GM18511 (cell line): ENCODE data around the gene HOXC5.

Experiments used
- ATAC-seq: cut with Tn5 transposase; IDR thresholded peaks from one replicate; pipeline ENCODE4 v1.9.1; 2021; ENCODE audit warnings: mild to moderate bottlenecking, moderate library complexity; ENCODE audit not compliant: unreplicated experiment

HOXC5 gene

DNA sequence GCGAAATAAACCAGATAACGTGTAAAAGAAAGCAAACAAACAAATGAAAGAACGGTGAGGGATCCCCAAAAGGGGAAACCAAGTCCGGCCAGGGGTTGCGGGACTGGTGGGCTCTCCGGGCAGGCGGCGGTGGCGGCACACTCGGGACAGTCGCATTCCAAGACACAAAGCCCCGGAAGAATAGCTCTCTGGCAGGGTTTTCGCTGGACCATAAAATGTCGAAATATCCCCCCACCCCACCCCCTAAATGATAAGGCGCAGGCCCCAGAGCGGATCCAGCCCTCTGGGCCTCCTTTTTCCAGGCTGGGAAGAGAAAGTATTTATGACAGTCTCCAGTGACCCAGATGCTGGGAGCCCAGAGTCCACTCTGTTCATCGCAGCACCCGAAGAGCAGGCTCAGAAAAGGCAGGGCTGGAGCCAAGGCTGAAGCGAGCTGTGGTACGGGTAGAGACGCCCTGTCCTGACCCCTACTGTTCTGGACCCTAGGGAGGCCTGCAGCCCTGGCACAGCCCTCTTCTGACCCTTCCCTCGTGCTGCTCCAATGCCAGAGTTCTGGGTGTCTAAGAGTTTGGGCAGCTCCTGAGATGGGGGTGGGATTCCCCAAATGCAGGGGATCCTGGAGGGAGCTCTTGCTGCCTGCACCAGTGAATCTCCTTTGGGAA, 26.2 kb upstream of the HOXC5 start:
- no peak for ATAC-seq

DNA sequence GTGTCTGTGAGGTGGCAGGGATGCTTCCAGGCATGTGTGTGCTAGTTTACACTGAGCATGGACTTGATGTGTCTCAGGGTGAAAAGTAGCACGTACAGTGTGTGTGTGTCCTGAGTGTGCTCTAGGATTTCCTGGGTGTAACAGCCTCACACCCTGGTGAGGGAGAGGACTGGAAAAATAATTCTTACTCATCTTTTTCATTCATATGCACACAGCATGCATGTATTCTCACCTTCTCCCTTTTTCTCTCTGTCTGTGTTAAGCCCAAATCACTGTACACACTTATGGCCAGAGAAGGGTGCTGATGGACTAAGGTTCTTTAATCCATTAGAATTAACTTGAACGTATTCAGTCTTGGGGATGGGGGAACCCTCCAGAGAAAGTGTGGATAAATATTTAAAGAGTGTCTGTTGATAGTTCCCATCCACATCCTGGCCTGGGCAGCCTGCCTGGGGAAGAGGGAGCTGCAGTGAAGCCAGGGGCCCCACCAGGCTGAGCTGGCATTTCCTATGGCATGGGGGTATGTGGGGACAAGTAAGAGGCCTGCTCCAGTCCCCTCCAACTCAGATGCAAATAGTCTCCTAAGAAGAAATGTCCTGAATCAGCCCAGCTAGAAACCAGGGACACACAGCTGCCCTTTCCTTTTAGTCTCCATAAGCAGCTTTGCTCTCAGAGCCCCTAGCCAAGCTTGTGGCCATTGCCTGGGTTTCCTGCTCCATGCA, 25.2 kb upstream of the HOXC5 start:
- no peak for ATAC-seq

DNA sequence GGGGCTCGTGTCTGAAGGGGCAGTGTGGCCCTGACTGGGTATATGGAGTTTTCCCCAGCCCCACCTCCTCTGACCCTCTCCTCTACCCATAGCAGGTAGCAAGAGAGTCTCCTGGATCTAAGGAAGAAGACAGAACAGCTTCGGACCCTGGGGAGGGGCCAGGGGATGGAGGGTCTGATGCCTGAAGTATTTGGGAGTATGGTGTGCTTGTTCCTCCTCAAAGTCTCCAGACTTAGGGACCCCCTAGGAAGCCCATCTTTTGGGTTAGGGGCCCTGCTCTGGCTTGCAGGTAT, 24.6 kb upstream of the HOXC5 start:
- ATAC-seq, result no peak

DNA sequence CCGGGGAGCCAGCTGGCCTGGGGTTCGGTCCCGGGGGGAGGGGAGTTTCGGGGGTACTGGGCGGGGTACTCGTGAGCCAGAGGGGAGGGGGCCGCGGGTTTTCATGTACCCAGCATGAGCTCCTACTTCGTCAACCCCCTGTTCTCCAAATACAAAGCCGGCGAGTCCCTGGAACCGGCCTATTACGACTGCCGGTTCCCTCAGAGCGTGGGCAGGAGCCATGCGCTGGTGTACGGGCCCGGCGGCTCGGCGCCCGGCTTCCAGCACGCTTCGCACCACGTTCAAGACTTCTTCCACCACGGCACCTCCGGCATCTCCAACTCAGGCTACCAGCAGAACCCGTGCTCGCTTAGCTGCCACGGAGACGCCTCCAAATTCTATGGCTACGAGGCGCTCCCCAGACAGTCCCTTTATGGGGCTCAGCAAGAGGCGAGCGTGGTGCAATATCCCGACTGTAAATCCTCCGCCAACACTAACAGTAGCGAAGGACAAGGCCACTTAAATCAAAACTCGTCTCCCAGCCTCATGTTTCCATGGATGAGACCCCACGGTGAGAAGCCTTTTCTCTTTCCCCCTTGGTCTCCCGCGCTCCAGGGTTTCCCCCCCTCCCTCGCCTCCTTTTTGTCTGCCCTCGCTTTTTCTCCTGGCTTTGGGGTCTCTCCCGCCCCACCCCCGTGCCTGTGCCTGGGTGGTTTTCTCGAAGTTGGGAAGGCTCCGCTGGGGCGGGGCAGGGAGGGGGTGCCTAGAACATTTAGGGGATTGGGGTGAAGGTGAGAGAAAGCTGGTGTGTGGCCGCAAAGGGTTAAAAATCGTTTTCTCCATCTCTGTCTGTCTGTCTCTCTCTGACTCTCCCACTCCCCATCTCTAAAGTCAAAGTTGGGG, 23.4 kb upstream of the HOXC5 start:
- no peak for ATAC-seq

DNA sequence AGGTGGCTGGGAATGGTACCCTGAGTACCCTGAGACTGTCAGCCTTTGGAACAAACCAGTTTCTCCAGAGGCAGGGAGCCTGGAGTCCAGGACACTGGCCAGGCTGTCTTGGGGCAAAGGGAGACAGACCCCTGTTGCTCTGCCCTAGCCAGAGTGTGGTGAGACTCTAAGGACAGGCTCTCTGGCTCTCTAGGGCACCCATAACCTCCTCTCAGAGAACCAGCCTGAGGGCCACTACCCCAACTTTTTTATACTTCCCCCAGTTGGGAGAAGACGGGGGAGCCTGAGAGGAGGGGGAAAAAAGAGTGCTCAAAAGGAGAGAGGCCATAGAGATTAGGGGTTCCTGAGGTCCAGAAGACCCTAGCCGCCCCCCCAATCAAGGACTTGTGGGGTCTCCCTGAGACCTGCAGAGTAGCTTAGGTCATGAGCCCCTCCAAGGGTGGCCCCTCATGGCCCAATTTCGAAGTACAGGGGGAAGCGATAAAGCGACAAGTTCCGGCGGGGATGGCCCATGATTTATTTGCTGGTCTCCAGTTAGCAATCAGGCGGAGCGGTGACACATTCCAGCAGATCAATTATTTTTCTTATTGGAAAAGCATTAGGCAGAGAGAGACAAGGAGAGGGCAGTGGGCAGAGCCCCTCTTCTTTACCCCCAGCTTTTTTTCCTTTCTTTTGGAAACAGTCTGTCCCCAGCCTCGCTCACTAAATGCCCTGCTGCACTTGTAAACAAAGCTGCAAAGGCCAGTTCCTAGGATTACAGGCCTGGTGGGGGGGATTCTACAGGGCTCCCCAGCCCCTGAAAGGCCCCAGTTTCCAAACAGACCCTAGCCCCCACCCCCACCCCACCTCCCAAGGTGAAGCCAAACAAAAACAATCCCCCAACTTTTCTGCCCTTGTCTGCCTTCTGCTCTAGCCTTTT, 22.5 kb upstream of the HOXC5 start:
- ATAC-seq, result no peak

DNA sequence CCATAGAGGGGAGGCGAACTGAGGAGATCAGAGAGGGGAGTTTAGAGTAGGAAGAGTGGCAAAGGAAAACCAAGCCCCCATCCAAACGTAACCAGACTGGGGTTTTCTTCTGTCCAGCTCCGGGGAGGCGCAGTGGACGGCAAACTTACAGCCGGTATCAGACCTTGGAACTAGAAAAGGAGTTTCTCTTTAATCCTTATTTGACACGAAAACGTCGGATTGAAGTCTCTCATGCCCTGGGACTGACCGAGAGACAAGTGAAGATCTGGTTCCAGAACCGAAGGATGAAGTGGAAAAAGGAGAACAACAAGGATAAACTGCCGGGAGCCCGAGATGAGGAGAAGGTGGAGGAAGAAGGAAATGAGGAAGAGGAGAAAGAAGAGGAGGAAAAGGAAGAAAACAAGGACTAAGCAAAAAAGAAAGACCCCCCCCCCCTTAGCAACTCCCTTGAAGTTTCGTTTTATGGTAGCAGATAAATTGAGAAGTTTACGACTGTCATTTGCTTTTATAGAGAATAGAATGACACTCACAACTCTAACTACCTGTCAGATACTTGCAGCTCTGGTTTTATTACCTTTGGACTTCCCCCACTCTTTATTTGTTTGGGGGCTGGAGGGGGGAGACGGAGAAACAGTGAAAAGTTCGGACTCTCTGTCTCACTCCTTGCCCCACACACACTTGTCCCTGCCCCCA, 21.7 kb upstream of the HOXC5 start:
- ATAC-seq, result no peak

DNA sequence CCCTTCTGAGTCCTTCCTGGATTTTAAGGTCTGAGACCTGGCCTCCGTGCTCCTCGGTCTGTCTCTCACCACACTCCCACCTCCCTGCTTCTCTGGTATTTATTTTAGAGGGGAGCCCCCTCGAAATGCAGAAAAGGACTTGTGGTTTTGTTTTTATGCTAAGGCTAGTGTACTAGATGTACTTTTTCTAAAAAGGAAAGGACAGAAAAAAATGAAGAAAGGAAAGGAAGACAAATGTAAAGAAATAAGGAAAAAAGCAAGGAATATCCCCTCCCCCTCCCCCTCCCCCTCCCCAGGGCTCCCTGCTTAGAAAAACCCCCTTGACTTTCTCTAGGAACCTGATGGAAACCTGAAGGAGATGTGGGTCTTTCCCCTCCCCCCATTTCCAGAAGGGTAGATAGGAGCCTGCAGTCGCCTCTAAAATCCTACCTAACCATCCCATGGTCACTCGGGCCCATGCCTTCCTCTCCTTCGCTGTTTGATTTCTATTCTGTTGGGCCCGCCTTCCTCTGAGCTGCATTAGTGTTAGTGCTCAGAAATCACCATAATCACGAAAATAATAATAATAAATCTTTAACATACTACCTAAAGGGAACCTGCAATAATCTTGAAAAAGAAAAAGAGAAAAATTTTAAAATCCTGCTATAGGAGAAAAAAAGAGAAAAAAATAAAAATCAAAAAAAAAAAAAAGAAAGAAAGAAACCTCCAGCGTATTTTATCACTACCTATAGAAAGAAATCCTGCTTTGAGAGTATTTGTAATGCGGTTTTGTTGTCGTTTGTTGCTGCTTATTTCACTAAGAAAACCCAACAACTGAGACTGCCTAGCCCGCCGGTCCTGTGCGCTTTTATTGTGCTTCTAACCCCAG, 21.0 kb upstream of the HOXC5 start:
- no peak for ATAC-seq

DNA sequence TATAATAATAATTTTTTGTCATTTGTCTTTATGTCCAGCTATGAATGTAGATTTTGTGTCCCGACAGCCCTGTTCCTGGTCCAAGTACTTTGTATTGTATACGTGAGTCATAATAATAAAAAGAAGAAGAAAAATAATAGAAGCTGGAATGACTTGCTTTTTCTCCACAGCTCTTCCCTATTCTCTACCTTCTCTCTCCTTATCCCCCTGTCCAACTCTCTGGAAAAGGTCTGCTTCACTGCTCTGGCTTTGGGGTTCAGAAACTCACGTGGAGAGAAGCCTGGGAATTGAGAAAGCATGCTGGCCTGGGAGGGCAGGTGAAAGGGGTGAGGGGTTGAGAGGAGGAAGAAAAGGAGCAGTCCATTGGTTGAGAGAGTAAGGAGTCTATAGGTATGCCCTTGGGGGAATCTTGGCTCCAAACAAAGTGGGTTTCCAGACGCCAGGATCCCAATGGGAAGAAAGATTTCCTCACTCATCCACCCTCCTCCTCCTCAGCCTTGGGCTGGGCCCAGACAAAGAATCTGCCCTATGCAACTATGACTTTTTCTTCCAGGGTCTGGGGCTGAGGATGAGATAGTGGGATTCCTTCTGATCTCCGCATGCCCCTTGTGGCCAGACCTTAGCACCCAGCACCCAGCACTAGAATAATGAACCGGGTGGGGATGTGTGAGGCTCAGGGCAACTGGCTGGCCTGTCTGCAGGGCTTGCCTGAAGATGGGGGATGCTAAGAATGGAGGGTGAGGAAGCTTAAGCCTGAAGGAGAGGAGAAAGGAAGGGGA, 20.0 kb upstream of the HOXC5 start:
- ATAC-seq, result no peak

DNA sequence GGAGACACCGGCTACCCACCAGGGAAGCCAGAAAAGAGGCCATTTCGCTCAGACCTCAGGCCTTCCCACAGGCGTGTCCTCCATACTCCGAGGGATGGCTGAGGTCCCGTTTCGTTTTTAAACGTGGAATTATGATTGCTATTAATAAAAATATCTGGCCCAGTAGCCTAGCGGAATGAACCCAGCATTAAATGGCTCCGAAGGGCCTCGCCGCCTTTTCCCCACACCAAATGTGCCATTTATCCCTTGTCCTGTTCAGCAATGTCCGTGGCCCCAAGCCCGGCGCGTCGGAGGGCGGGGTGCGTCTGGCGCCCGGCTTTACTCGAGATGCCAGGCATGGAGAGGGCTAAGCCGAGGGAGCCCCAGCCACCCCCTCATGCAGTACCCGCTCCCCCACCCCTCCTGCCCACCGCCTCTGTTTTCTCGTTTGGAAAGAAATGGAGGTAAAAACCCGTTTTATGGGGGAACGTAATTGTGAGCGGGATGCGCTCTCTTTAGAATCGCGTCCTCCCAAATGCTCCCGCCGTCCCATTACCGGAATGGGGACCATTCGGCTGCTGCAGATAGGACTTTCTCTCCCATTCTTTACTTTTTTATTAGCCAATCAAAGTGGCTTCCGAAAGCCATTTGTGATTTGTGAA, 18.4 kb upstream of the HOXC5 start:
- ATAC-seq, result no peak

DNA sequence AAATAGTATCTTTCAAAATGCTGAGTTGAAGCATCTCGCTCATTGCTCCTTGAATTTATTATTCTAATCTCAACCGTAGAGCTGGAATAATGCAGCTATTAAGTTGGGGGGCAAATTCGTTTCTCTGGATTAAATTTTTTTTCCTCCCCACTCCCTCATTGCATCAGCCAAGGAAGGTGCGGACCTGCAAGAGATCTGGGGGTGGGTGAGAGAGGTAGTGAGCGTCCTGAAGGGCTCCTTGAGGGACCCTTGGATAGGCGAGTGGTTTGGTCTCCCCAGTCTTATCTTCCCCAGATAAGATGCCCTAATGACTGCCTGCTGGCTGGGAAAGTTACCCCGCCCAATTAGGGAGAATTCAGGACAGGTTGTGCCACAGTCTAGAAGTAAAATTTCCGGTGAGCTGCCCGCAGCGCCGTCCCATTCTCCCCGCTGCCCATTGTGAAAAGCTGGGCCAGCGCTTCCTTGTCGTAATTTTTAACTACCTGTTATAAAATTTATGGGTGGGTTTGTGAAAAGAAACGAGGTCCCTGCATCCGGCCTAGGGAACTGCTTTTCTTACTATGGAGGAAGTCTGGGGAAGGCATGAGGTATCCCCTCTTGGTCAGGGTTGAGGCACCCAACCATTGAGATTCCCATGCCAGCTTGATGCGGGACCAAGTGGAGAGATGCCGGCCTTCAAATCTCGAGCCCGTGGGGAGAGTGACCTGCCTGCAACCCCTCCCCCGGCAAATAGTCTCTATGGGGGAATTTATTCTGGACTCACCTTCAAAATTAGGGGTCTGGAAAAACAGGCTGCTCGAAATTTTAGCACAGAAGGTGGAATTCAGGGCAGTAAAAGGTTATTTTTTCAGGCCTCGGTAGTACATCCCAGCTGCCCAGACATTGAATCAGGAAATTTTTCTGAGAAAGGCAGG, 17.6 kb upstream of the HOXC5 start:
- no peak for ATAC-seq

DNA sequence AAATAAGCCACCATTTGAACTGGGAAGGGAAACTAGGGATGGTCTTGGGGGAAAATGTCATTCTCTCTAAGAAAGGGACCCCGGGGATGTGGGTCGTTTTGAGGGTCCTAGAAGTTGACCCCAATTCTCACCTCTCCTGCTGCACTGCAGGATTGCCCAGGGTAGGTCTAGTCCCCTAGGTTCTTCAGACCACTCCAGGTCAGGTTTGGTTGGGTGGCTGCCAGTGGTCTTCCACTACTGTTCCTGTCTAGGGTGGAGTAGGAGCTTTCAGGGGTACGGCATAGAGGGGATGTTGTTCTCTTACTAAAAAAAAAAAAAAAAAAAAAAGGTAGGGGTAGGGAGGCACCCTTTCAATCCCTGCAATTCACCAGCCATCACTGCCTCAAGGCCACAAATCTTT, 16.8 kb upstream of the HOXC5 start:
- no peak for ATAC-seq

DNA sequence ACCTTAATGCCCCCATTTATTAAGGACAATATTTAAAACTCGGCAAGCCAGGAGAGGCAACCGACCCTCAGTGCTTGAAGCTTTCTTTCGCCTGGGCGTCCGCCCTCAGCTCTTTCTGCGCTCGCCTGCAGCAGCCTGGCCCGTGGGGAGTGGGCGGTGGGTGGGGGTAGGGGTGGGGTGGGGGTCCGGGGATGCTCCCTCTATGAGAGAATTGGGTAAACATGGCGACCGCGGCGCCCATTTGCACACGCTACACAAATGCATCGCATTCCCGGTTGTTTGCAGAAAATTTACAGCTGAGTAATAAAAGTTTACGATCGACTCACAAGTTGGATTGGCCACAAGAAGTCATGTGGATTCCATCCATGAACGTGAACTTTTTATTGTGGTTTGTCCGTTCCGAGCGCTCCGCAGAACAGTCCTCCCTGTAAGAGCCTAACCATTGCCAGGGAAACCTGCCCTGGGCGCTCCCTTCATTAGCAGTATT, 16.3 kb upstream of the HOXC5 start:
- ATAC-seq, result no peak

DNA sequence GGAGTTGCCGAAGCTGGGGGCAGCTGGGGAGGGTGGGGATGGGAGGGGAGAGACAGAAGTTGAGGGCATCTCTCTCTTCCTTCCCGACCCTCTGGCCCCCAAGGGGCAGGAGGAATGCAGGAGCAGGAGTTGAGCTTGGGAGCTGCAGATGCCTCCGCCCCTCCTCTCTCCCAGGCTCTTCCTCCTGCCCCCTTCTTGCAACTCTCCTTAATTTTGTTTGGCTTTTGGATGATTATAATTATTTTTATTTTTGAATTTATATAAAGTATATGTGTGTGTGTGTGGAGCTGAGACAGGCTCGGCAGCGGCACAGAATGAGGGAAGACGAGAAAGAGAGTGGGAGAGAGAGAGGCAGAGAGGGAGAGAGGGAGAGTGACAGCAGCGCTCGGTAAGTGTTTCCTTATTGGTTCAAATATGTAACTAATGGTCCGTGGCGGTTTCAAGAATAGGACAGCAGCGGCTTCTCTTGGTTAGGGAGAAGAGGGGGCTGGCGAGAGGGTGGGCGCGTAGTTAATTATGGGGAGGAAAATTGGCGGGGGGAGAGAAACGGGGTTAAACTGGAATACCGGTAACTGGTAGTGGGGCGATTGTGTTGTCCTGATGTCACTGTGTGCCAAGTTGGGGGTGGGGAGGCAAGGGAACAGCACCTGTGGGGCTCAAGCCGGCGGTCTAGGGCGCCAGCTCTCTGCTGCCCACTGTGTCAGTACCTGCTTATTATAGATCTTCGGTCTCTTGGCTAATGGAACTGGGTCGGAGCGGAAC, 15.6 kb upstream of the HOXC5 start:
- ATAC-seq, result peak; percentile 56

DNA sequence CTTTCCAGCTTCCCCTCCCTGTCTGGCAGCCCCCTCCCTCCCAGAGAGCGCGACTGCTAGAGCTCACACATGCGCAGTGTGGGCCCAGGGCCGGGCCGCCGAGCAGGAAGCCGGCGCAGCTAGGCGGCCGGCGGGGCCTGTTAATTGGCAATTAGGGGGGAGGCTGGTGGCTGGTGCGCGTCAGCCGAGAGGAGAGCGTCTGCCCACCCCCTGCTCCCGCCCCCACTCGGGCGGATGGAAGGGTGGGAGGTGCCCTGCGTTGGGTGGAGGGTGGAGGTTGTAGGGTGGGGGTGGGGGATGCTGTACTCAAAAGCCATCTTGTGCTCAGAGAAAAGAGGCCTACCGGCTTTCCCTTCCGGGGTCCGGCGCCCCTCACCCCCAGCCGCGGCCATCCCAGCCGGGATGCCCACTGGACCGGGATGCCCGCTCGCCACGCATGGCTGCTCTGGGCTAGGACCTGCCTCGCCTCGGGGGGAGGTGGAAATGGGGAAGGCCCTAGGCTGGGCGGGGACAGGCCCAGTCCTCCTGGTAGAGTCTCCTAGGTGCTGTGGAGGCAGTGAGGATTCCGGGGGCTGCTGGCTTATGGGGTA, 14.9 kb upstream of the HOXC5 start:
- ATAC-seq, result peak; percentile 91

DNA sequence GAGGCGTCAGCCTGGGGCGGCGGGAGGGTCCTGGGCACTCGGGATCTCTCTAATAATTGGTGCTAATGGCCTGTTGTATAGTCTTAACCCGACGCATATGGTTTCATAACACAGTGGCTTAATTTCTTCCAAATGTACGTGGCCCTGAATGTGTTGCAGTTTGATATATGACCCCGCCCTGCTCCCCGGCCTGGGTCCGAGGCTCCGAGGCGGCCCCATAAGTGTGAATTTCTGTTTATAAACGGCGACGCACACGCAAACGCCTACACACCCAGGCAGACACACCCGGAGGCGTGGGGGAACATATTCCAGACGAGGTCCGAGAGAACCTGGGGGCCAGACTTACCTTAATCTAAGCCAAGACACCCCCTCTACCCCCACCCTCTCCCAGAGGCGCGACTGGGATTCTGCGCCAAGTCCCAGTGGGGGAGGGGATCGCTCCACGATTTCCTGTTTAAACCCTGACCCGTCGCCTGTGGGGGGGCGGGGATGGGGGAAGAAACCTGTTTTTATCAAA, 14.3 kb upstream of the HOXC5 start:
- no peak for ATAC-seq
